ENCODE results near the gene APBB1IP. TPM values are rescaled to one million over a fixed set of nuclear protein-coding genes. Genes with fewer than 3 reads are reported as not detected.

APBB1IP gene
- total RNA-seq, 1 donor from 2014 or later: not detected

DNA sequence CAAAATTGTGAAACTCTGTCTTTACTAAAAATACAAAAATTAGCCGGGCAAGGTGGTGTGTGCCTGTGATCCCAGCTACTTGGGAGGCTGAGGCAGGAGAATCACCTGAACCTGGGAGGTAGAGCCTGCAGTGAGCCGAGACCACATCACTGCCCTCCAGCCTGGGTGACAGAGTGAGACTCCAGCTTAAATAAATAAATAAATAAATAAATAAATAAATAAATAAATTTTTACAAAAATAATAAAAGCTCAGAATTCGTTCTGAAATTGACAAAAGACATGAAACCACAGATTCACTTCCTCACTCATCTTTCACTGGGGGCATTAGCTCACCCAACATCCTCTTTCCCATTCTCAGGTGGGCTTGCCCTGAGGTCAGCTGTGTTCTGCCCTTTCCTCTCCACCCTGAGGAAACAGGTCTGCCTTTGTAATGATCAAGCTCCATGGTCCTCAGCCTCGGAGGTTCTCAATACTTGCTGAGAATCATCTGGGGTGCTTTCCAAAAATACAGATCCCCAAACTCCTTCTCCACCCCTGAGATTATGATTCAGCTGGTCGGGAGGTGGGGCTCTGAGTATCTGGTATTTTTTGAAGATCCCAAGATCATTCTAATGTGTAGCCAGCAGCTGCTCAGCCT lies 29.2 kb upstream of the APBB1IP start:
- FAIRE-seq: no peak

DNA sequence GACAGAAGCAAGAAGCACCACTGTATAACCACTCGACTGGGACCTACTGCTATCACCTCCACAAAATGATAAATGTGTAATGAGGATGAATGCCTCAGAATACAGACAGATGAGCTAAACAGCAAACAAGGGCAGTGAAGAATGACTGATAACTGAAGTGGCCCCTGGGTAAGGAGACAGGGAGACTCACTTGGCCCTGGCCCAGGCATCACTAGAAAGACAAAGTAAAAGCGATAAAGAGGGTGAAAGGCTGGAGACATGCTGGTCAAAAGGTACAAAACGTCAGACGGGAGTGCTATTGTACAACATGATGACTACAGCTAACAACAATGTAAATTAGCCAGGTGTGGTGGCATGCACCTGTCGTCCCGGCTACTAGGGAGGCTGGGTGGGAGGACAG lies 27.8 kb upstream of the APBB1IP start:
- DNase-seq (ENCODE audit: low read depth) (no peak), FAIRE-seq (no peak)
- no peaks in the 10 kb centered on the region for H3K36me3 ChIP-seq (ENCODE audit: control insufficient read depth, insufficient read depth, low read length)
- H3K4me3 ChIP-seq (ENCODE audit: low read depth, low read length): no peak overlapping the region
- H3K27me3 ChIP-seq (ENCODE audit: control insufficient read depth, insufficient read depth, low read length): no peaks in the 10 kb centered on the region
- TF ChIP-seq, protein P1, sequence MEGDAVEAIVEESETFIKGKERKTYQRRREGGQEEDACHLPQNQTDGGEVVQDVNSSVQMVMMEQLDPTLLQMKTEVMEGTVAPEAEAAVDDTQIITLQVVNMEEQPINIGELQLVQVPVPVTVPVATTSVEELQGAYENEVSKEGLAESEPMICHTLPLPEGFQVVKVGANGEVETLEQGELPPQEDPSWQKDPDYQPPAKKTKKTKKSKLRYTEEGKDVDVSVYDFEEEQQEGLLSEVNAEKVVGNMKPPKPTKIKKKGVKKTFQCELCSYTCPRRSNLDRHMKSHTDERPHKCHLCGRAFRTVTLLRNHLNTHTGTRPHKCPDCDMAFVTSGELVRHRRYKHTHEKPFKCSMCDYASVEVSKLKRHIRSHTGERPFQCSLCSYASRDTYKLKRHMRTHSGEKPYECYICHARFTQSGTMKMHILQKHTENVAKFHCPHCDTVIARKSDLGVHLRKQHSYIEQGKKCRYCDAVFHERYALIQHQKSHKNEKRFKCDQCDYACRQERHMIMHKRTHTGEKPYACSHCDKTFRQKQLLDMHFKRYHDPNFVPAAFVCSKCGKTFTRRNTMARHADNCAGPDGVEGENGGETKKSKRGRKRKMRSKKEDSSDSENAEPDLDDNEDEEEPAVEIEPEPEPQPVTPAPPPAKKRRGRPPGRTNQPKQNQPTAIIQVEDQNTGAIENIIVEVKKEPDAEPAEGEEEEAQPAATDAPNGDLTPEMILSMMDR (IDR thresholded peaks at IDR 0.05; ENCODE audit: insufficient read depth, low read length, severe bottlenecking): no peak

More for the DNA sequence above, 29.2 kb upstream of the APBB1IP start:
- H3K36me3 ChIP-seq (ENCODE audit: control insufficient read depth, insufficient read depth, low read length): no peaks in the 10 kb centered on the region
- no peak for DNase-seq (ENCODE audit: low read depth)
- TF ChIP-seq, protein P1 (IDR thresholded peaks at IDR 0.05; ENCODE audit: insufficient read depth, low read length, severe bottlenecking): no peak
- H3K4me3 ChIP-seq (ENCODE audit: low read depth, low read length): no peak overlapping the region
- no peaks in the 10 kb centered on the region for H3K27me3 ChIP-seq (ENCODE audit: control insufficient read depth, insufficient read depth, low read length)

DNA sequence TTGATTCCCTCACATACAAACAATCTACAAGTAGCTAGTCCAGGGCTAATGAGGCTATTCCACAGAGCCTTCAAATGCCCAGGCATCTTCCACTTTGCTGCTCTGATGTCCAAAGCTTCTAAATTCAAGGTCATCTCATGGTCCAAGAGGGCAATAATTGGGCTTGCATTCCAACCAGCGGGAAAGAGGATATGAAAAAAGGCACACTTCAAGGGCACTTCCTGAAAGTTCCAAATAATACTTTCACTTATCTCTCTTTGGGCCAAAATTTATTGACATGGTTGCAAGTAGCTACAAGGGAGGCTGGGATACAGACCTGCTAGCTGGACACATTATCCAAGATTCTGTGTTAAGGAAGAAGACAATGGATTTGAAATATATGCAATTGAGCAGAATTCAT lies 25.2 kb upstream of the APBB1IP start:
- no peak for FAIRE-seq
- H3K4me3 ChIP-seq (ENCODE audit: low read depth, low read length): no peak overlapping the region
- no peaks in the 10 kb centered on the region for H3K27me3 ChIP-seq (ENCODE audit: control insufficient read depth, insufficient read depth, low read length)
- TF ChIP-seq, protein P1 (IDR thresholded peaks at IDR 0.05; ENCODE audit: insufficient read depth, low read length, severe bottlenecking): no peak
- H3K36me3 ChIP-seq (ENCODE audit: control insufficient read depth, insufficient read depth, low read length): no peaks in the 10 kb centered on the region
- DNase-seq (ENCODE audit: low read depth): no peak

DNA sequence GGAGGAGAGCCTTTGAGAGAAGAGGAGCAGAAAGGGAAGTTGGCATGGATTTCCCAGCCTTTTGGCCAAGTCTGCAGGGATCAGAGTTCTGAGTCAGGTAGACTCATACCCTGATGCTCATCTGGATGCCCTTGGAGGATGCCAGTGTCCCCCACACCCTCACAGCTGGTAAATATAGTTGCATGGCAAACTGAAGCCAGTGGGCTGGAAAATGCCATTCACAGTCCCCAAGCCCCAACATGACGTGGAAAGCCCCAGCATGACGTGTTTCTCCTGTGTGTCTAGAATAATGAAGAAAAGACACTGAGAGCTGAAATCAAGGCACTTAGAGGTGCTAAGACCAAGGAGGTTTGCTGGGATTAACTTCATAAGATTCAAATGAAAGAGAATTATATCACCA lies 24.8 kb upstream of the APBB1IP start:
- Histone ChIP-seq H3K27me3 (ENCODE audit: control insufficient read depth, insufficient read depth, low read length) (no peaks in the 10 kb centered on the region), H3K36me3 (ENCODE audit: control insufficient read depth, insufficient read depth, low read length) (no peaks in the 10 kb centered on the region), H3K4me3 (ENCODE audit: low read depth, low read length) (no peak overlapping the region)
- no peak for DNase-seq (ENCODE audit: low read depth)
- TF ChIP-seq, protein P1 (IDR thresholded peaks at IDR 0.05; ENCODE audit: insufficient read depth, low read length, severe bottlenecking): no peak
- no peak for FAIRE-seq

DNA sequence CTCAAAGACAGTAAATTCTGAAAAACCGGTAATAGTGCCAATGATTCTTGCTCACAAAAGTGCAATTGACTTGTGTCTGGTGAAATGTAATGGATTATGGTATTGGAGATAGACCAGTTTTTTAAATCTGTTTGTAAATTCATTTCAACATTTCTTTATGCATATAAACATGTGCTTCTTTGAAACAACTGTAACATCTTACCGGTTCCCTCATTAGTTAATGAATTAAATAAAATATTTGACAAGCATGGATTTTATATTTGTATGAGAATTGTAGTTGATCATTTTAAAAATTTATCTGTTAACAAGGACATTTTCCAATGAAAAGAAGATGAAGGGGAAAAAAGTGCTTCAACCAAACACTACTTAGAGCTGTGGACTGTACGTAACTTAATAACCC lies 21.0 kb upstream of the APBB1IP start:
- Histone ChIP-seq H3K4me3 (ENCODE audit: low read depth, low read length) (no peak overlapping the region), H3K27me3 (ENCODE audit: control insufficient read depth, insufficient read depth, low read length) (no peaks in the 10 kb centered on the region), H3K36me3 (ENCODE audit: control insufficient read depth, insufficient read depth, low read length) (no peaks in the 10 kb centered on the region)
- no peak for FAIRE-seq
- TF ChIP-seq, protein P1 (IDR thresholded peaks at IDR 0.05; ENCODE audit: insufficient read depth, low read length, severe bottlenecking): no peak
- no peak for DNase-seq (ENCODE audit: low read depth)

DNA sequence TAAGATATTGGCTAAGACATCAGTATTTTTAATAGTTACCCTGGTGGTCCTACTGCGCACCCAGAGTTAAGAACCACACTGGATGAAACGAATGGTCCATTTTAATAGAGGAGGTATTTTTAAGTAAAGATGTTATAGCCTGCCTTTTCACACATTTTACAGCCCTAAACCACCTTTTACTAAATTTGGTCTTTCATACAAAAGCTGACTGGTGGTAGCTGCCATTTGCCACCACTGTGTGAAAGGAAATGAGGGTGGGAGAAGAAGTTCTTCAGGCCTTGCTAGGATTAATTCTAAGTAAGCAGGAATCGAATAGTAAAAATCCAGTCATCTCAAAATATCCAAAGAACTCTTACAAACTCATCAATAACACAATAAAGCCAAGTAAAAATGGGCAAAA lies 15.2 kb upstream of the APBB1IP start:
- H3K36me3 ChIP-seq (ENCODE audit: control insufficient read depth, insufficient read depth, low read length): no peaks in the 10 kb centered on the region
- no peaks in the 10 kb centered on the region for H3K27me3 ChIP-seq (ENCODE audit: control insufficient read depth, insufficient read depth, low read length)
- FAIRE-seq (no peak), DNase-seq (ENCODE audit: low read depth) (no peak)
- H3K4me3 ChIP-seq (ENCODE audit: low read depth, low read length): no peak overlapping the region
- TF ChIP-seq, protein P1 (IDR thresholded peaks at IDR 0.05; ENCODE audit: insufficient read depth, low read length, severe bottlenecking): no peak
